ENCODE data around the gene GSAP.
"Not testable (repeated sequence)": the region's sequence is repeated elsewhere in the genome, so short reads cannot be mapped to it uniquely, and the experiment has no call there.

Gene GSAP

GRCh38 chr7:77415823-77416620 lies at the start of gene GSAP:
Gene GSAP, minus strand, starts transcription at chr7:77416349. Its CDS starts 28 bp downstream, at chr7:77416321.
- DNase-seq (ENCODE audit: low spot score), result peak; percentile 58

GRCh38 chr7:77465256-77465655 lies 49.1 kb upstream of the GSAP start:
- DNase-seq (ENCODE audit: low spot score), result no peak

- no peak for DNase-seq (ENCODE audit: low spot score)
These were observed 48.4 kb upstream of the GSAP start for GRCh38 chr7:77464589-77464988.

- DNase-seq (ENCODE audit: low spot score), result not testable (repeated sequence)
These were observed 47.5 kb upstream of the GSAP start for GRCh38 chr7:77463632-77464031.

- DNase-seq (ENCODE audit: low spot score), result no peak
These were observed 45.7 kb upstream of the GSAP start for GRCh38 chr7:77461842-77462241.

GRCh38 chr7:77461246-77461645 lies 45.1 kb upstream of the GSAP start:
- DNase-seq (ENCODE audit: low spot score), result no peak

GRCh38 chr7:77460057-77460486 lies 43.9 kb upstream of the GSAP start:
- DNase-seq (ENCODE audit: low spot score), result no peak

GRCh38 chr7:77459311-77459726 lies 43.2 kb upstream of the GSAP start:
- no peak for DNase-seq (ENCODE audit: low spot score)

- DNase-seq (ENCODE audit: low spot score), result no peak
These were observed 42.6 kb upstream of the GSAP start for GRCh38 chr7:77458786-77459185.

GRCh38 chr7:77457779-77458178 lies 41.6 kb upstream of the GSAP start:
- DNase-seq (ENCODE audit: low spot score), result peak; percentile 36

GRCh38 chr7:77456696-77457095 lies 40.5 kb upstream of the GSAP start:
- DNase-seq (ENCODE audit: low spot score), result no peak

- no peak for DNase-seq (ENCODE audit: low spot score)
These were observed 39.2 kb upstream of the GSAP start for GRCh38 chr7:77455321-77455720.

GRCh38 chr7:77454802-77455201 lies 38.7 kb upstream of the GSAP start:
- DNase-seq (ENCODE audit: low spot score), result no peak

GRCh38 chr7:77453531-77453930 lies 37.4 kb upstream of the GSAP start:
- DNase-seq (ENCODE audit: low spot score), result no peak

- not testable (repeated sequence) for DNase-seq (ENCODE audit: low spot score)
These were observed 35.8 kb upstream of the GSAP start for GRCh38 chr7:77451950-77452349.

GRCh38 chr7:77450613-77451012 lies 34.5 kb upstream of the GSAP start:
- no peak for DNase-seq (ENCODE audit: low spot score)

GRCh38 chr7:77450054-77450453 lies 33.9 kb upstream of the GSAP start:
- DNase-seq (ENCODE audit: low spot score), result no peak

- DNase-seq (ENCODE audit: low spot score), result no peak
These were observed 31.5 kb upstream of the GSAP start for GRCh38 chr7:77447616-77448015.

- DNase-seq (ENCODE audit: low spot score), result no peak
These were observed 28.0 kb upstream of the GSAP start for GRCh38 chr7:77444123-77444522.

- no peak for DNase-seq (ENCODE audit: low spot score)
These were observed 26.9 kb upstream of the GSAP start for GRCh38 chr7:77443042-77443441.

- no peak for DNase-seq (ENCODE audit: low spot score)
These were observed 26.5 kb upstream of the GSAP start for GRCh38 chr7:77442636-77443035.

- no peak for DNase-seq (ENCODE audit: low spot score)
These were observed 24.9 kb upstream of the GSAP start for GRCh38 chr7:77441046-77441445.

- DNase-seq (ENCODE audit: low spot score), result peak; percentile 57
These were observed 23.4 kb upstream of the GSAP start for GRCh38 chr7:77439572-77439971.

- no peak for DNase-seq (ENCODE audit: low spot score)
These were observed 22.0 kb upstream of the GSAP start for GRCh38 chr7:77438131-77438530.

Data from D341Med (cell line).